Measurements from ENCODE around the gene TNPO3.

The TNPO3 gene

DNA sequence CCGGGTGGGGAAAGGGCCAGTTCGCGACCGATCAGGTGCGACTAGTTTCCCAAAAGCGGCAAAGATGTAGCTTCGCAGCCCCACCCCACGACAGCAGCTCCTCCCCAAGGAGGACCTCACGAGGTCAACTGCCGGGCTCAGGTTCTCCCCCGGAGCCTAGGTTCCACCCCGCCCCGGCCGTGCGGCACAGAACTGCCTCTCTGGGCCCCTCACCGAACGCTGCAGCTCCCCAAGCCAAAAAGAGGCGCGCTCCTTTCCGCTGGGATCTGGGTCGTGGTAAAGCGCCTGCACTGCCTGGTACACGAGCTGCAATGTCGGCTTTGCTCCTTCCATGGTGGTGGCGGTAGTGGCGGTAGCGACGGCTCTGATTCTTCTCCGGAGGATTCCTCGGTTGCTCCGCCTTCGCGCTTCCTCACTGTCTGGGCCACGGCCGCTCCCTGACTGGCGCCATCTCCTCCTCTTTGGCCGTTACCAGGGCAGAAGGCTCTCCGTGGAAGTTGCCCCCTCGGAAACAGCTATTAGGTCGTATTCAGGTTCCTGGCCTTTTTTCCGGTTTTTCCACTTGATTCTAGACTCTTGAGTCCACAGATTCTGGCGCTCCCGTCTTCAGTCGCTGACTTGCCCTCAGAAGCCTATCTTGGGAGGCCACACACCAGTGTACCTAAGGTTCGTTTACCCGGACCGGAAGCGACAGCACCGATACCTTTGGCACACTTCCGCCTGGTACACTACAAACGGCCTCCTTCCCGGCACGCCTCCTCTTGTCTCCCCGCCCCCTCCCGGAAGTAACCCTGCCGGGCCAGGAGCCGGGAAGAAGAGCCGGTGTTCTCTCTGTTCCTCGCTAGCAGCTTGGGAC is at the start of gene TNPO3:
TNPO3 (minus strand) TSS at position 674 of the 856 bp plus-strand sequence; CDS start at position 333, 341 bp downstream.
- DNase-seq (ENCODE audit: low spot score in 2 of 2) (peak; percentile 77 to 82), ATAC-seq (replicated peaks; ENCODE audit: extremely low read depth, poor library complexity, severe bottlenecking) (peak; percentile 84)
- no peaks in the 10 kb centered on the region for H3K27me3 Mint-ChIP-seq
- H3K4me1 Mint-ChIP-seq = peaks cover 35% of the 10 kb centered on the region
- peak within 1 kb of the TSS; percentile 94 for H3K4me3 Mint-ChIP-seq
- H3K9me3 Mint-ChIP-seq = no peaks in the 10 kb centered on the region
- H3K27ac Mint-ChIP-seq (ENCODE audit: low read depth) = peak within 1 kb of the TSS; percentile 96
- H3K36me3 Mint-ChIP-seq (ENCODE audit: insufficient read depth) = peaks cover 16% of the 10 kb centered on the region

DNA sequence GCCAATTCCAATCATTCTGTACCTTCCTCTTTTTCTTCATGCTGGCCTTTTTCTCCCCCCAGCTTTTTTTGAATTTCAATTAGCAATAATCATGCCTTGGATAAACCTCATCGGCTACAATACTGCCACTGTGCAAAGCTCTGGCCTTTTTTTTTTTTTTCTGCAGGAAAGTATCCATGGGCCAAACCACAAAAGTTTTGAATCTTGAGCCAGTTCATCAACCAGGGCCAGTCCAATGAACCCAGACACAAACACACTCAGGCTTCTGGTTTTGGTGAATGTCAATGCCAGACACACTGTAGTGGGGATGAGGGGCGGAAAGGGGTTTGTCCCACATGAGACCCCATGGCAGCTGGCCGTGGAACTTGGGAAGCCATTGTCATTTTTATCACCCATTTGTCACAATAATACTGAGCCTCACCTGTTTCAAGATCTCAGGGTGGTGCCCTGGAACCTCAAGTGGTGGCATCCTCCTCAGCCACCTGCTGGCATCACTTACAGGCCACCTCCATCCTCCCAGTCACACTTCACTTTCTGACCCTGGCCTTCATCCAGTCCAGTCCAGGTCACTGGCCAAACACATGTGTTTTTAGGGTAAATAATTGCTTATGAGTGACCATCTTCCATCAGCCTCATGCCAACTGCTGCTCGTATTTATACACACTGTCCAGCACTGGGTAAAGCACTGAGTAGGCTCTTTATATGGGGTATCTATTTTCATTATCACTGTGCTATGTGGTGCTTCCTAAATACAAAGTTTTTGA is 48.8 kb upstream of the TNPO3 start:
- no peaks in the 10 kb centered on the region for H3K9me3 Mint-ChIP-seq
- no peak overlapping the region for H3K27ac Mint-ChIP-seq (ENCODE audit: low read depth)
- no peak for ATAC-seq (replicated peaks; ENCODE audit: extremely low read depth, poor library complexity, severe bottlenecking)

DNA sequence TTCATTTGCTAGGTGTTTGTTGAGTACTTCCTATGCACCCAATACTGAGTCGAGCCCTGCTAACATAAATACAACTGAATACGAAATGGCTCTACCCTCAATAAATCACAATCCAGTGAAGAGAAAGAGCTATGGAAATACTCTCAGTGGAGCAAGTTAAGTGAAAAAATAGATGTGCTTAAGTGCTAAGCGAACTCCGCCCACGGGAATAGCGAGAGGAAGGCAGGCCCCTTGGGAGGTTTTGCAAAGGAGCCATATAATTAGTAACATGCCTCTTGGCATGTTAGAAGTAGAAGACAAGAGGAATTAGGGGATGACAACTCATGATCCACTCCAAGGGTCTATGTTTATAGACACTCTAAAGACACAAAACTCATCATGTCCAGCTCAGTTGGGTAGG is 46.8 kb upstream of the TNPO3 start:
- no peaks in the 10 kb centered on the region for H3K9me3 Mint-ChIP-seq
- H3K4me3 Mint-ChIP-seq = no peak overlapping the region
- H3K27ac Mint-ChIP-seq (ENCODE audit: low read depth) = no peak overlapping the region
- H3K27me3 Mint-ChIP-seq = no peaks in the 10 kb centered on the region
- DNase-seq (ENCODE audit: low spot score in 2 of 2) = no peak
- no peaks in the 10 kb centered on the region for H3K4me1 Mint-ChIP-seq
- H3K36me3 Mint-ChIP-seq (ENCODE audit: insufficient read depth) = no peaks in the 10 kb centered on the region
- no peak for ATAC-seq (replicated peaks; ENCODE audit: extremely low read depth, poor library complexity, severe bottlenecking)

More for the DNA sequence above, 48.8 kb upstream of the TNPO3 start:
- H3K36me3 Mint-ChIP-seq (ENCODE audit: insufficient read depth) = no peaks in the 10 kb centered on the region
- no peaks in the 10 kb centered on the region for H3K27me3 Mint-ChIP-seq
- DNase-seq (ENCODE audit: low spot score in 2 of 2) = no peak
- no peaks in the 10 kb centered on the region for H3K4me1 Mint-ChIP-seq
- H3K4me3 Mint-ChIP-seq = no peak overlapping the region

DNA sequence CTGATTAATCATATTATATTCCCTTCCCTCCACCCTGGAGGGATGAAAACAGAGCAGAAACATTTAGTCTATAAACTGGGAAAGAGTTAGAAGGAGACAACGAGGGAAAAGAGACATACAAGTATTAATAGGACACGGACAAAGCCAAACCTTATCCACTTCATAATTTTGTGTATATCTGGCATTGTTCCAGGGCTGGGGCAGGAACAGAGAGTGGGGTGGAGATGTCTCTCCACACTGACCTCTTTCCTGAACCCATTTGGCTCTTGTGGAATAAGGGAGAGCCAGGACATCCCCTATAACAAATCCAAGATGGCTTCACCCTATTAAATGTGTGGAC is 45.9 kb upstream of the TNPO3 start:
- Mint-ChIP-seq H3K4me1 (no peaks in the 10 kb centered on the region), H3K27me3 (no peaks in the 10 kb centered on the region), H3K36me3 (ENCODE audit: insufficient read depth) (no peaks in the 10 kb centered on the region), H3K9me3 (no peaks in the 10 kb centered on the region), H3K4me3 (no peak overlapping the region), H3K27ac (ENCODE audit: low read depth) (no peak overlapping the region)
- DNase-seq (ENCODE audit: low spot score in 2 of 2) (no peak), ATAC-seq (replicated peaks; ENCODE audit: extremely low read depth, poor library complexity, severe bottlenecking) (no peak)

DNA sequence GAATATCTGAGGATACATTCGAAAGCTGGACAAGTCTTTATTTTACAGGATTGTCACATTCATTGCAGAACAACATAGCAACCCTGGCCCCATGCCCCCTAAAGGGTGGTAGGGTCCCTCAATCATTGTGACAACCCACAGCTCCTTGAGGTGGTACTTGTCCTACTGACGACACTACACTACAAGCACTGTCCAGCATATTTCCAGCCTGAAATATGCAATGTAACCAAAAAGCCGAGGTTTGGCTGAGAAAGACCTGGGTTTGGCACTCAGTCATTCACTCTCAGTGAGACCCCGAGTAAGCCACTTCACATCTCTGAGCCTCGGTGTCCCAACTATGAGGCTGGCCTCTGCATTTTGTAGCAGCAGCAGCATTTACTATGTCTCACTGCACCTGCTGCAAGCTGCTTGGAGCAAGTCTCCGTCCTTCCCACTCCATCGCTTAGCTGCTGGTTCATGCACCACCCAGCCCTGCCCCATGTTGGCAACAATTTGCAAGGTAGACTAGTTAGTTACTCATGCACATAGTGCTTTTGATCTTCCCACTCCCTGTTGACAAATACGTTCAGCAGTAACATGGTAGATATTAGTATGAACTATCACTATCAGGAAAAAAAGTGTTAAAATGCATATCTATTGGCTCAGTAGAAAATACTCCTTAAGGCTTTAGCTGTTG is 43.6 kb upstream of the TNPO3 start:
- ATAC-seq (replicated peaks; ENCODE audit: extremely low read depth, poor library complexity, severe bottlenecking) = no peak
- DNase-seq (ENCODE audit: low spot score in 2 of 2) = no peak
- H3K27me3 Mint-ChIP-seq = no peaks in the 10 kb centered on the region
- no peaks in the 10 kb centered on the region for H3K9me3 Mint-ChIP-seq
- no peak overlapping the region for H3K4me3 Mint-ChIP-seq
- H3K27ac Mint-ChIP-seq (ENCODE audit: low read depth) = no peak overlapping the region
- peaks cover 7% of the 10 kb centered on the region for H3K4me1 Mint-ChIP-seq
- H3K36me3 Mint-ChIP-seq (ENCODE audit: insufficient read depth) = peaks cover 1% of the 10 kb centered on the region

DNA sequence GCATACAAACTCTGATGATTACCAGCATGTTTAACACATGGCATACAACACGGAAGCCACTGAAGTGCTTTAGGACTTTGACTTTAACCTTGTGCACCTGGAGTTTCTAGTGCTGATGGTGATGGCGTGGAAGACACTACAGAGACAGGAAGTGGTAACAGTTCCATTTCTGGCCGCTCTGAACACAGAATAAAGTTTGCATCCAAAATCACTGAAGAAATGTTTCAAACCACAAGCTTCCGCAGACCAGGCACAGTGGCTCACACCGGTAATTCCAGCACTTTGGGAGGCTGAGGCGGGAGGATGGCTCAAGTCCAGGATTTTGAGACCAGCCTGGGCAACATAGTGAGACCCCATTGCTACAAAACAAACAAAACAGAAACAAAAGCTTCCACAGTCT is 40.3 kb upstream of the TNPO3 start:
- ATAC-seq (replicated peaks; ENCODE audit: extremely low read depth, poor library complexity, severe bottlenecking) (peak; percentile 77), DNase-seq (ENCODE audit: low spot score in 2 of 2) (no peak)
- Mint-ChIP-seq H3K4me3 (no peak overlapping the region), H3K27me3 (no peaks in the 10 kb centered on the region), H3K9me3 (no peaks in the 10 kb centered on the region), H3K36me3 (ENCODE audit: insufficient read depth) (peaks cover 1% of the 10 kb centered on the region), H3K4me1 (peaks cover 14% of the 10 kb centered on the region), H3K27ac (ENCODE audit: low read depth) (peak overlapping the region; percentile 61)

DNA sequence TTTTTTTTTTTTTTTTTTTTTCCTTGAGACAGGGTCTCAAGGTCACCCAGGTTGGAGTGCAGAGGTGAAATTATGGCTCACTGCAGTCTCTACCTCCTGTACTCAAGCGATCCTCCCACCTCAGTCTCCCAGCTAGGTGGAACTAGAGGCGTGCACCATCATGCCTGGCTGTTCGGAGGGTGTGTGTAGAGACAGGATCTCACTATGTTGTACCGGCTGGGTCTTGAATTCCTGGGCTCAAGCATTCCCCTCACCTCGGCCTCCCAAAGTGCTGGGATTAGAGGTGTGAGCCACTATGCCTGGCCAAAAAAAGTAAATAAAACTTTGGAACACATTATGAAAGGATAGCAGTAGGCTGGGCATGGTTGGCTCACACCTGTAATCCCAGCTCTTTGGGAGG is 39.6 kb upstream of the TNPO3 start:
- H3K27ac Mint-ChIP-seq (ENCODE audit: low read depth) = no peak overlapping the region
- no peak for DNase-seq (ENCODE audit: low spot score in 2 of 2)
- no peaks in the 10 kb centered on the region for H3K9me3 Mint-ChIP-seq
- H3K4me1 Mint-ChIP-seq = peaks cover 14% of the 10 kb centered on the region
- no peaks in the 10 kb centered on the region for H3K27me3 Mint-ChIP-seq
- no peak overlapping the region for H3K4me3 Mint-ChIP-seq
- peaks cover 1% of the 10 kb centered on the region for H3K36me3 Mint-ChIP-seq (ENCODE audit: insufficient read depth)
- no peak for ATAC-seq (replicated peaks; ENCODE audit: extremely low read depth, poor library complexity, severe bottlenecking)

DNA sequence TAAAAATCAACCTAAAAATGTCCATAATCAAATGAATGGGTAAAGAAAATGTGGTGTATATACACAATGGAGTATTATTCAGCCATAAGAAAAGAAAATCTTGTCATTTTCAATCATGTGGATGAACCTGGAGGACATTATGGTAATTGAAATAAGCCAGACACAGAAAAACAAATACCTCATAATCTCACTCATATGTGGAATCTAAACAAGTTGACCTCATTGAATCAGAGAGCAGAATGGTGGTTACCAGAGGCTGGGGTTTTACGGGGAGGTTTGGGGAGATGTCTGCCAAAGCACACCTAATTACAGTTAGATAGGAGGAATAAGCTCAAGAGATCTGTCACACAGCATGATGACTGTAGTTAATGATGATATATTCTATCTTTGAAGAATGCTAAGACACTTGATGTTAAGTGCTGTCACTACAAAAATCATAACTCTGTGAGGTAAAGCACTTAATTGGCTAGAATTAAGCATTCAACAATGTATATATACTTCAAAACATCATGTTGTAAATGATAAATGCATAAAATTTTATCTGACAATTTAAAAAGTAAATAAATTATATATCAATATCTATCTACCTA is 39.1 kb upstream of the TNPO3 start:
- Mint-ChIP-seq H3K27ac (ENCODE audit: low read depth) (no peak overlapping the region), H3K36me3 (ENCODE audit: insufficient read depth) (peaks cover 1% of the 10 kb centered on the region), H3K27me3 (no peaks in the 10 kb centered on the region), H3K4me1 (peaks cover 14% of the 10 kb centered on the region), H3K4me3 (no peak overlapping the region), H3K9me3 (no peaks in the 10 kb centered on the region)
- ATAC-seq (replicated peaks; ENCODE audit: extremely low read depth, poor library complexity, severe bottlenecking) (no peak), DNase-seq (ENCODE audit: low spot score in 2 of 2) (no peak)

DNA sequence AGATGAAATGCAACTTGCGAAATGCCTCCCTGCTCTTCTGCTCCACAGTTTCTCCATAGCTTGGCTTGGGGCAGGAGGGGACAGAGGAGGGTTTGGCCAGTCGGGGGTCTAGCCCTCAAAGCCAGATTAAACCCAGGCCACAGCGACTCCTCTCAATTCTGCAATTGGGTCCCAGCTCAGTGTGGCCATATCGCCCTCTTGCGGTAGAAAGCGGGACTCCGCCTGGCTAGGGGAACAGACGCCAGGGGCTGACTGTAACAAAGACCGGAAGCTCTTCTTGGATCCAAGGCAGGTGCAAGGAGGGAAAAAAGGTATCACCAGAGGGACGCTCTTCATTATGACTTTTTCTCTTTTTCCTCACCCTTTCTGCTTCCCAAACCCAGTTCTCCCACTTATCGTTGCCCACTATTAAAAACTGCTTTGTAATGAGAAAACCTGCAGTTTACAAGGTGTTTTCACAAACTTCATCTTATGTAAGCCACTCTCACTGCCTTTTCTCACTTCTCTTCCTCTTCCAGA is 36.6 kb upstream of the TNPO3 start:
- Mint-ChIP-seq H3K36me3 (ENCODE audit: insufficient read depth) (peaks cover 1% of the 10 kb centered on the region), H3K27me3 (no peaks in the 10 kb centered on the region), H3K4me1 (peaks cover 14% of the 10 kb centered on the region), H3K9me3 (no peaks in the 10 kb centered on the region), H3K27ac (ENCODE audit: low read depth) (no peak overlapping the region), H3K4me3 (no peak overlapping the region)
- peak; percentile 79 for ATAC-seq (replicated peaks; ENCODE audit: extremely low read depth, poor library complexity, severe bottlenecking)
- DNase-seq (ENCODE audit: low spot score in 2 of 2) = peak; percentile 71 to 85

DNA sequence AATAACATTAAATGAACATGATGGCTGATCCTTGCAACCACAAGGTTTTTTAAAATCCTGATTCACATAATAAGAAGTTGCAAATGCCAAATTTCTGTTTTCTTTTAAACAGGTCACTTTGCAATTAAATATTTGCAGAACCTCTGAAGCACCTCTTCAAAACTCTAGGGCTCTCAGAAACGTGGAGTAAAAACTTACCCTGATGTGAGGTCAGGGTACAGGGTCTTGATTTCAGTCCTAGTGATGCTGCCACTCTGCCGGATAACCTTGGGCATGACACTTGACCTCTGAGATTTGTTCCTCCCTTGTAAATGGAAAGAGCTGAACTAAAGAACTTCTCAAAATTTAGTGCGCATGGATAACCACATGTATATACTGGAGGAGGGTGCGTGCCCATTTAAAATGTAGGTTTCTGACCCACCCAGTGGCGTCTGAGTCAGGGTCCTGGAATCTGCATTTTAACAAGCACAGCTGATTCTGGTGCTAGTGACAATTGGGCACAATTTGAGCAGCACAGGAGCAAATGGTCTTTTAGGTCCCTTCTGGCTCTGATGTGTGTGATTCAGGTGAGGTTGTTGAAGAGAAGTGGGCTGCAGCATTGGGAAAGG is 35.5 kb upstream of the TNPO3 start:
- Mint-ChIP-seq H3K36me3 (ENCODE audit: insufficient read depth) (peaks cover 1% of the 10 kb centered on the region), H3K27ac (ENCODE audit: low read depth) (no peak overlapping the region), H3K27me3 (no peaks in the 10 kb centered on the region)

DNA sequence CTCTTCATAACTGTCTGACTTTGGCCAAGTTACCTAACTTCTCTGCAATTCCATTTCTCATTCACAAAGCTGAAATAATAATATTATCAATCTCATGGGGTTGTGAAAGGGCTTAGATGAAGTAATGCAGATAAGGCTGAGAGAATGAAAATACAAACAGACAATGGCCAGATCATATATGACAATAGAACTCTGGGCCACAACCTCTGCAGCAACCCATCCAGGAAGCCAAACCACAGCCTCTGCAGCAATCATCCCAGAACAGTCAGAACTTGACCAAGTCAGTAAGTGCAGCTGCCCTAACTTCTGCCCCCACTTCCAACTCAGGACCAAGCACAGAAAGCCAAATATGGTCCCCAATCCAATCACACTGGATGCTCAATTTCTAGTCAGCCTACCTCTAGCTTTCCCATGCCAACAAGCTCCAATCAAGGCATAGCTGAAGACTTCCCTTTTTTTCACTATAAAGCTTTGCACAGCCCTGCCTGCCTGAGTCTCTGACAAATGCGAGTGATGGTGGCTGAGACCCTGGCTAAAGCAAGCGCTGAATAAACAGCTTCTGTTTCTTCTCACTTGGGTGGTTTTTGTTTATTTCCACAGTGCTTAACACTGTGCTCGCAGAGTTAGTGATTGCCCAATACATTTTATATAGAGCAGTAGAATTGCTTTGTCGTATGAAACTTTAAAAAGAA is 34.8 kb upstream of the TNPO3 start:
- H3K36me3 Mint-ChIP-seq (ENCODE audit: insufficient read depth) = no peaks in the 10 kb centered on the region
- H3K4me3 Mint-ChIP-seq = no peak overlapping the region

More for the DNA sequence above, 35.5 kb upstream of the TNPO3 start:
- Mint-ChIP-seq H3K4me3 (no peak overlapping the region), H3K9me3 (no peaks in the 10 kb centered on the region), H3K4me1 (peaks cover 11% of the 10 kb centered on the region)
- ATAC-seq (replicated peaks; ENCODE audit: extremely low read depth, poor library complexity, severe bottlenecking) (no peak), DNase-seq (ENCODE audit: low spot score in 2 of 2) (no peak)

More for the DNA sequence above, 34.8 kb upstream of the TNPO3 start:
- H3K4me1 Mint-ChIP-seq = peaks cover 8% of the 10 kb centered on the region
- ATAC-seq (replicated peaks; ENCODE audit: extremely low read depth, poor library complexity, severe bottlenecking) = no peak
- DNase-seq (ENCODE audit: low spot score in 2 of 2) = no peak
- no peaks in the 10 kb centered on the region for H3K27me3 Mint-ChIP-seq
- no peak overlapping the region for H3K27ac Mint-ChIP-seq (ENCODE audit: low read depth)
- H3K9me3 Mint-ChIP-seq = no peaks in the 10 kb centered on the region

Measured in central memory CD8-positive, alpha-beta T cell (primary cell).